H9 (cell line): ENCODE data around the gene RNF20. TPM values are rescaled to one million over a fixed set of nuclear protein-coding genes. Genes with fewer than 3 reads are reported as not detected.
A peak's percentile ranks its signal among the peaks of the same experiment; 100 is the strongest.

Experiments used
- DNase-seq: peaks from one replicate; pipeline ENCODE4 v3.0.0-alpha.2; 2017
- H2AFZ ChIP-seq: one replicate; pipeline ENCODE4 v1.6.1; 2013; ENCODE audit warnings: mild to moderate bottlenecking, low read length, control low read depth, moderate library complexity
- H2AK5ac ChIP-seq: 2 replicates; pipeline ENCODE4 v1.6.1; 2013; ENCODE audit warnings: low read length, control low read depth, mixed read lengths; ENCODE audit not compliant: insufficient read length
- H2BK120ac ChIP-seq: one replicate; pipeline ENCODE4 v1.6.1; 2013; ENCODE audit warnings: low read depth, mild to moderate bottlenecking, low read length, control low read depth, inconsistent platforms; ENCODE audit not compliant: poor library complexity, severe bottlenecking
- H2BK12ac ChIP-seq: 2 replicates; pipeline ENCODE4 v1.6.1; 2013; ENCODE audit warnings: low read length, control low read depth, mixed read lengths, low read depth; ENCODE audit not compliant: insufficient read length
- H2BK15ac ChIP-seq: 2 replicates; pipeline ENCODE4 v1.6.1; 2013; ENCODE audit warnings: low read depth, low read length, control low read depth
- H2BK20ac ChIP-seq: one replicate; pipeline ENCODE4 v1.6.1; 2013; ENCODE audit warnings: low read depth, mild to moderate bottlenecking, low read length, control low read depth, inconsistent platforms; ENCODE audit not compliant: poor library complexity, severe bottlenecking
- H2BK5ac ChIP-seq: 2 replicates; pipeline ENCODE4 v1.6.1; 2013; ENCODE audit warnings: low read length, control low read depth, mixed read lengths; ENCODE audit not compliant: insufficient read length
- H3K14ac ChIP-seq: 2 replicates; pipeline ENCODE4 v1.6.1; 2013; ENCODE audit warnings: low read length, control low read depth; ENCODE audit not compliant: insufficient read depth
- H3K18ac ChIP-seq: 2 replicates; pipeline ENCODE4 v1.6.1; 2013; ENCODE audit warnings: low read depth, mild to moderate bottlenecking, mixed read lengths, low read length, control low read depth; ENCODE audit not compliant: insufficient read length
- H3K23ac ChIP-seq: 2 replicates; pipeline ENCODE4 v1.6.1; 2013; ENCODE audit warnings: low read length, control low read depth, mixed read lengths, low read depth; ENCODE audit not compliant: insufficient read length
- H3K23me2 ChIP-seq: 2 replicates; pipeline ENCODE4 v1.6.1; 2013; ENCODE audit warnings: low read depth, mild to moderate bottlenecking, mixed read lengths, low read length, control low read depth; ENCODE audit not compliant: insufficient read length, poor library complexity, severe bottlenecking
- H3K27ac ChIP-seq: 2 replicates; pipeline ENCODE4 v1.5.1; 2013; ENCODE audit warnings: low read length, control low read depth, mixed read lengths, low read depth; ENCODE audit not compliant: insufficient read length
- H3K27me3 ChIP-seq: 2 replicates; pipeline ENCODE4 v1.6.1; 2013; ENCODE audit warnings: low read length, control low read depth, inconsistent platforms; ENCODE audit not compliant: insufficient read depth
- H3K4ac ChIP-seq: 2 replicates; pipeline ENCODE4 v1.6.1; 2013; ENCODE audit warnings: low read depth, mild to moderate bottlenecking, control low read depth, inconsistent platforms, low read length, moderate library complexity
- H3K4me1 ChIP-seq: 2 replicates; pipeline ENCODE4 v1.6.1; 2013; ENCODE audit warnings: low read length, control low read depth, inconsistent platforms; ENCODE audit not compliant: insufficient read depth
- H3K4me2 ChIP-seq: 2 replicates; pipeline ENCODE4 v1.6.1; 2013; ENCODE audit warnings: low read length, control low read depth, mixed read lengths; ENCODE audit not compliant: insufficient read length, insufficient read depth
- H3K56ac ChIP-seq: 2 replicates; pipeline ENCODE4 v1.6.1; 2013; ENCODE audit warnings: low read depth, mild to moderate bottlenecking, mixed read lengths, low read length, control low read depth; ENCODE audit not compliant: insufficient read length
- H3K79me1 ChIP-seq: 2 replicates; pipeline ENCODE4 v1.6.1; 2013; ENCODE audit warnings: low read depth, mild to moderate bottlenecking, moderate library complexity, low read length, control low read depth, inconsistent platforms; ENCODE audit not compliant: insufficient read depth, poor library complexity, severe bottlenecking
- H3K79me2 ChIP-seq: 2 replicates; pipeline ENCODE4 v1.6.1; 2013; ENCODE audit warnings: low read length, control low read depth, inconsistent platforms; ENCODE audit not compliant: insufficient read depth
- H3K9ac ChIP-seq: 2 replicates; pipeline ENCODE4 v1.6.1; 2013; ENCODE audit warnings: low read length, control low read depth, mixed read lengths; ENCODE audit not compliant: insufficient read length; ENCODE audit errors: extremely low read depth
- H3K9me3 ChIP-seq: one replicate; pipeline ENCODE4 v1.6.1; 2013; ENCODE audit warnings: low read depth, low read length, inconsistent platforms; ENCODE audit not compliant: control insufficient read depth
- H3T11ph ChIP-seq: one replicate; pipeline ENCODE4 v1.6.1; 2013; ENCODE audit warnings: mild to moderate bottlenecking, low read length, control low read depth, inconsistent platforms
- H4K20me1 ChIP-seq: one replicate; pipeline ENCODE4 v1.6.1; 2013; ENCODE audit not compliant: control insufficient read depth, insufficient read length, insufficient read depth
- H4K5ac ChIP-seq: 2 replicates; pipeline ENCODE4 v1.6.1; 2013; ENCODE audit warnings: low read depth, mild to moderate bottlenecking, mixed read lengths, low read length, control low read depth; ENCODE audit not compliant: insufficient read length
- H4K8ac ChIP-seq: replicated peaks from 2 replicates; pipeline ENCODE4 v1.6.1; 2013; ENCODE audit warnings: low read length, control low read depth, mixed read lengths, low read depth; ENCODE audit not compliant: insufficient read length
- H4K91ac ChIP-seq: 2 replicates; pipeline ENCODE4 v1.6.1; 2013; ENCODE audit warnings: low read depth, mild to moderate bottlenecking, moderate library complexity, mixed read lengths, low read length, control low read depth; ENCODE audit not compliant: insufficient read length
- H3K27ac Mint-ChIP-seq, 3 experiments: 2 replicates in 2 of 3; 3 replicates in 1 of 3; pipeline ENCODE4 v1.8.0; 2020 to 2021; ENCODE audit warnings: mixed read lengths in 3 of 3, mild to moderate bottlenecking in 1 of 3, moderate library complexity in 1 of 3
- H3K27me3 Mint-ChIP-seq: 2 replicates; pipeline ENCODE4 v1.8.0; 2021; ENCODE audit warnings: low read depth, mild to moderate bottlenecking, moderate library complexity, mixed read lengths
- H3K36me3 Mint-ChIP-seq, 3 experiments: 2 replicates in 2 of 3; 3 replicates in 1 of 3; pipeline ENCODE4 v1.8.0; 2020 to 2021; ENCODE audit warnings: low read depth in 3 of 3, mixed read lengths in 3 of 3; ENCODE audit not compliant: insufficient read depth in 1 of 3
- H3K4me1 Mint-ChIP-seq, 2 experiments: 2 replicates each; pipeline ENCODE4 v1.8.0; 2020; ENCODE audit warnings: mixed read lengths in 2 of 2
- H3K4me3 Mint-ChIP-seq, 2 experiments: 2 replicates in 1 of 2; 3 replicates in 1 of 2; pipeline ENCODE4 v1.8.0; 2020 to 2021; ENCODE audit warnings: mild to moderate bottlenecking in 2 of 2, mixed read lengths in 2 of 2, moderate library complexity in 1 of 2
- H3K9me3 Mint-ChIP-seq, 2 experiments: 2 replicates in 1 of 2; 3 replicates in 1 of 2; pipeline ENCODE4 v1.8.0; 2020; ENCODE audit warnings: mild to moderate bottlenecking in 2 of 2, mixed read lengths in 2 of 2, moderate library complexity in 1 of 2
- CTCF ChIP-seq: fragments of 200-600 bp; sonication (generic); conservative IDR thresholded peaks from 3 replicates; pipeline ENCODE4 v1.8.0; 2021; ENCODE audit warnings: antibody characterized with exemption, mild to moderate bottlenecking
- WGBS: extraction: QIAGEN DNeasy Blood & Tissue Kit; methylation state at CpG from one replicate; pipeline ENCODE4 v1.1.7; 2013; ENCODE audit warnings: missing lambda C conversion rate, low lambda C conversion rate, mixed read lengths; ENCODE audit not compliant: insufficient read length; ENCODE audit errors: extremely low coverage; 5-methylcytosine and 5-hydroxymethylcytosine counted together
- total RNA-seq: library from RNA; stranded (reverse); gene quantifications from 2 replicates; pipeline ENCODE4 v1.2.1, GENCODE V29; 2021

RNF20 gene
- total RNA-seq, 1 experiment from 2014 or later = 48.5 TPM

- no peak overlapping the region for H3K4me2 ChIP-seq
- Mint-ChIP-seq H3K4me1 (peaks cover 18 to 19% of the 10 kb centered on the region in 2 experiments), H3K4me3 (no peak overlapping the region), H3K27me3 (no peaks in the 10 kb centered on the region), H3K9me3 (no peaks in the 10 kb centered on the region; a peak in 1 of 5 replicates), H3K36me3 (no peaks in the 10 kb centered on the region), H3K27ac (0 out of 7 replicates have a peak overlapping the region, but pooled peaks of 1 of the 3 experiments have one; percentile 68)
- no peak overlapping the region for H3K56ac ChIP-seq
- no peak overlapping the region for H4K8ac ChIP-seq
- no peak for TF ChIP-seq CTCF
- H3T11ph ChIP-seq = no peak overlapping the region
- no peaks in the 10 kb centered on the region for H3K79me1 ChIP-seq
- H3K23me2 ChIP-seq = no peaks in the 10 kb centered on the region
- H3K9me3 ChIP-seq = no peaks in the 10 kb centered on the region
- H4K5ac ChIP-seq = no peak overlapping the region
- no peak overlapping the region for H2BK120ac ChIP-seq
- no peaks in the 10 kb centered on the region for H4K20me1 ChIP-seq
- no peak overlapping the region for H2BK5ac ChIP-seq
- H2BK20ac ChIP-seq = no peak overlapping the region
- H4K91ac ChIP-seq = no peak overlapping the region
- H3K4me1 ChIP-seq = no peaks in the 10 kb centered on the region
- no peak overlapping the region for H3K18ac ChIP-seq
- H2BK15ac ChIP-seq = no peak overlapping the region
- no peak overlapping the region for H3K27ac ChIP-seq
- H2AK5ac ChIP-seq = no peak overlapping the region
- H3K9ac ChIP-seq = no peak overlapping the region
- no peak overlapping the region for H3K23ac ChIP-seq
- H3K27me3 ChIP-seq = no peaks in the 10 kb centered on the region
- DNase-seq = no peak
- no peak overlapping the region for H2BK12ac ChIP-seq
- H3K79me2 ChIP-seq = no peaks in the 10 kb centered on the region
- no peak overlapping the region for H3K14ac ChIP-seq
- no CpG with 5 or more reads among the region's 5 CpGs for WGBS
- no peak overlapping the region for H3K4ac ChIP-seq
- H2AFZ ChIP-seq = no peak overlapping the region
Observed at GRCh38 chr9:101586651-101587050, 53.0 kb downstream of the RNF20 start.
